Measurements from ENCODE around the gene NAV3. TPM values are rescaled to one million over a fixed set of nuclear protein-coding genes. Genes with fewer than 3 reads are reported as not detected.

The NAV3 gene
- total and polyA plus RNA-seq, 7 donors = 0.50 to 13.3 (median 6.8) TPM; not detected in 1

- Histone ChIP-seq H3K9me3 (no peaks in the 10 kb centered on the region), H3K36me3 (no peaks in the 10 kb centered on the region), H3K27ac (no peak overlapping the region), H3K4me3 (no peak overlapping the region), H3K27me3 (no peaks in the 10 kb centered on the region), H3K4me1 (no peaks in the 10 kb centered on the region)
- DNase-seq = no peak
- intact Hi-C loops (cut with DNase I) = loop anchor here (10.0 kb wide), 1 partner anchor 1191 kb away; no protein-coding TSS in a partner anchor
- no peak for TF ChIP-seq POLR2A (IDR thresholded peaks at IDR 0.05)
- no peak for TF ChIP-seq CTCF (IDR thresholded peaks at IDR 0.05)
- no peak for TF ChIP-seq EP300 (IDR thresholded peaks at IDR 0.05)
- no peak for TF ChIP-seq POLR2AphosphoS5 (IDR thresholded peaks at IDR 0.05)
These were observed 353.1 kb downstream of the NAV3 start for GRCh38 chr12:78183824-78184223.

- Histone ChIP-seq H3K27ac (no peak overlapping the region), H3K9me3 (no peaks in the 10 kb centered on the region), H3K27me3 (no peaks in the 10 kb centered on the region), H3K4me3 (no peak overlapping the region), H3K4me1 (no peaks in the 10 kb centered on the region), H3K36me3 (no peaks in the 10 kb centered on the region)
- TF ChIP-seq POLR2A (IDR thresholded peaks at IDR 0.05) (no peak), CTCF (IDR thresholded peaks at IDR 0.05) (no peak), EP300 (IDR thresholded peaks at IDR 0.05) (no peak), POLR2AphosphoS5 (IDR thresholded peaks at IDR 0.05) (no peak)
- intact Hi-C loops (cut with DNase I) = loop anchor here (10.0 kb wide), 1 partner anchor 1190 kb away; no protein-coding TSS in a partner anchor
- no peak for DNase-seq
These were observed 354.4 kb downstream of the NAV3 start for GRCh38 chr12:78185109-78185508.

- no peak for DNase-seq
- Histone ChIP-seq H3K27me3 (no peaks in the 10 kb centered on the region), H3K36me3 (no peaks in the 10 kb centered on the region), H3K4me3 (no peak overlapping the region), H3K4me1 (no peaks in the 10 kb centered on the region), H3K9me3 (no peaks in the 10 kb centered on the region), H3K27ac (no peak overlapping the region)
- no peak for TF ChIP-seq POLR2AphosphoS5 (IDR thresholded peaks at IDR 0.05)
- no peak for TF ChIP-seq EP300 (IDR thresholded peaks at IDR 0.05)
- TF ChIP-seq POLR2A (IDR thresholded peaks at IDR 0.05) = no peak
- TF ChIP-seq CTCF (IDR thresholded peaks at IDR 0.05) = no peak
- 69 to 80% methylated on average over 2 of the region's 2 CpGs for whole genome bisulfite sequencing, 2 donors
- intact Hi-C loops (cut with DNase I) = loop anchor here (10.0 kb wide), 1 partner anchor 1189 kb away; no protein-coding TSS in a partner anchor
These were observed 355.0 kb downstream of the NAV3 start for GRCh38 chr12:78185651-78186050.

- H3K4me3 ChIP-seq = no peak overlapping the region
- TF ChIP-seq POLR2AphosphoS5 (IDR thresholded peaks at IDR 0.05) (no peak), CTCF (IDR thresholded peaks at IDR 0.05) (no peak), EP300 (IDR thresholded peaks at IDR 0.05) (no peak), POLR2A (IDR thresholded peaks at IDR 0.05) (no peak)
- intact Hi-C loops (cut with DNase I) = loop anchor here (10.0 kb wide), 1 partner anchor 1188 kb away; no protein-coding TSS in a partner anchor
These were observed 356.0 kb downstream of the NAV3 start for GRCh38 chr12:78186670-78187069.

GRCh38 chr12:78187741-78188140 is 357.0 kb downstream of the NAV3 start:
- Histone ChIP-seq H3K4me3 (no peak overlapping the region), H3K36me3 (no peaks in the 10 kb centered on the region), H3K9me3 (no peaks in the 10 kb centered on the region), H3K4me1 (no peaks in the 10 kb centered on the region), H3K27me3 (no peaks in the 10 kb centered on the region), H3K27ac (no peak overlapping the region)
- no peak for TF ChIP-seq POLR2AphosphoS5 (IDR thresholded peaks at IDR 0.05)
- no peak for TF ChIP-seq EP300 (IDR thresholded peaks at IDR 0.05)
- no peak for TF ChIP-seq POLR2A (IDR thresholded peaks at IDR 0.05)
- TF ChIP-seq CTCF (IDR thresholded peaks at IDR 0.05) = no peak
- 63 to 73% methylated on average over 2 of the region's 2 CpGs for WGBS, 2 donors
- DNase-seq = no peak
- intact Hi-C loops (cut with DNase I) = loop anchor here (10.0 kb wide), 1 partner anchor 1187 kb away; no protein-coding TSS in a partner anchor

More at GRCh38 chr12:78186670-78187069, 356.0 kb downstream of the NAV3 start:
- H3K4me1 ChIP-seq = no peaks in the 10 kb centered on the region
- no peak overlapping the region for H3K27ac ChIP-seq
- H3K9me3 ChIP-seq = no peaks in the 10 kb centered on the region
- no peaks in the 10 kb centered on the region for H3K36me3 ChIP-seq
- 85 to 88% methylated on average over 1 of the region's 1 CpG for WGBS, 2 donors
- DNase-seq = no peak
- H3K27me3 ChIP-seq = no peaks in the 10 kb centered on the region

Data from sigmoid colon (tissue), 7 donors.